Fibroblast of skin of back (primary cell): ENCODE measurements around the gene TXNIP. TPM values are rescaled to one million over a fixed set of nuclear protein-coding genes. Genes with fewer than 3 reads are reported as not detected.
"Not testable (repeated sequence)": the region's sequence is repeated elsewhere in the genome, so short reads cannot be mapped to it uniquely, and the experiment has no call there.

Experiments used
- DNase-seq: peaks from one replicate; pipeline ENCODE4 v3.0.0-alpha.2; 2013
- polyA plus RNA-seq, 2 experiments: library from polyadenylated mRNA; unstranded; fragments of 120-200 nt; gene quantifications; one replicate each; pipeline ENCODE4 v1.2.1, GENCODE V29; 2013; ENCODE audit not compliant: insufficient read length in 2 of 2

TXNIP gene, protein sequence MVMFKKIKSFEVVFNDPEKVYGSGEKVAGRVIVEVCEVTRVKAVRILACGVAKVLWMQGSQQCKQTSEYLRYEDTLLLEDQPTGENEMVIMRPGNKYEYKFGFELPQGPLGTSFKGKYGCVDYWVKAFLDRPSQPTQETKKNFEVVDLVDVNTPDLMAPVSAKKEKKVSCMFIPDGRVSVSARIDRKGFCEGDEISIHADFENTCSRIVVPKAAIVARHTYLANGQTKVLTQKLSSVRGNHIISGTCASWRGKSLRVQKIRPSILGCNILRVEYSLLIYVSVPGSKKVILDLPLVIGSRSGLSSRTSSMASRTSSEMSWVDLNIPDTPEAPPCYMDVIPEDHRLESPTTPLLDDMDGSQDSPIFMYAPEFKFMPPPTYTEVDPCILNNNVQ
- polyA plus RNA-seq (2013, experiment 1 of 2; ENCODE audit: insufficient read length), result 142 TPM
- 5.6 TPM for polyA plus RNA-seq (2013, experiment 2 of 2; ENCODE audit: insufficient read length)

DNA sequence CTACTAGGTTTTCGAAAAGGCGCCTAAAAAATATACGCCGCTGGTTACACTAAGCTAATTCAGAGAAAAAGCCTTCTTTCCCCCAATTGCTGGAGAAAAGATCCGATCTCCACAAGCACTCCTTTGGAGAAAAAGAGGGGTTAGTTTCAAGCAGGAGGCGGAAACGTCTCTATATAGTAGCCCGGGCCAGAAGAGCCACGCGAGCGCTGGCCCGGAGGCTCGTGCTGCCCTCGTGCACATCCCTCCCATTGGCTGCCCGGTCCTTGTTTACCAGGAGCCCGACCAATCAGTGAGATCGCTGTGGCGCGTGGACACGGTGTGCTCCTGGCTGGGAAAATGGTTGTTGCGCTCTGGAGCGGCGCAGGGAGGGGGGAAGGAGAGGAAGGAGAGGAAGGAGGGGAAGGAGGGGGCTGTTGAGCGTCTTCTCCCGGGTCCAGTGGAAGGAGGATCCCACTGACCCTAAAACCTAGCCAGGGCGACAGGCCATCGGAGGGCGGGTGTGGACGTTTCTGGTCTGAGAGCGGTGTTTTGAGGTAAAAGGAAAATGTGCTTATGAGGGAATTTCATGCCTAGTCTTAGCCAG is at the start of gene TXNIP:
Gene TXNIP (minus strand): TSS at position 147 of the 583 bp plus-strand sequence. CDS start 313 bp downstream, outside the sequence.
- peak; percentile 98 for DNase-seq

DNA sequence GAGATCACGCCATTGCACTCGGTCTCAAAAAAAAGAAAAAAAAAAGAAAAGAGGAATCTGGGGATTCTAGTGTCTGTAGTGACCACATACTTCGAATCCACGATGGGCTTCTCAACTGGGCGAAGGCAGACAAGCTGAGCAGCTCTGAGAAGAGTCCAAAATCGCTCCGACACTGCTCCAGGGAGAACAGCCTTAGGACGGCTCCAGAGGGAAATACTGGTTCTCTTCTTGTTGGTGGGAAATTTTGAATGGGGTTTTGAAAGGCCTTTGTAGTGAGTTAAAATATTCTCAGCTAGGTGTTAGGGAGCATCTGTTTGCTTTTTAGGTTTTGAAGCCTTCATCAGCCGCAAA is 43.4 kb upstream of the TXNIP start:
- no peak for DNase-seq

DNA sequence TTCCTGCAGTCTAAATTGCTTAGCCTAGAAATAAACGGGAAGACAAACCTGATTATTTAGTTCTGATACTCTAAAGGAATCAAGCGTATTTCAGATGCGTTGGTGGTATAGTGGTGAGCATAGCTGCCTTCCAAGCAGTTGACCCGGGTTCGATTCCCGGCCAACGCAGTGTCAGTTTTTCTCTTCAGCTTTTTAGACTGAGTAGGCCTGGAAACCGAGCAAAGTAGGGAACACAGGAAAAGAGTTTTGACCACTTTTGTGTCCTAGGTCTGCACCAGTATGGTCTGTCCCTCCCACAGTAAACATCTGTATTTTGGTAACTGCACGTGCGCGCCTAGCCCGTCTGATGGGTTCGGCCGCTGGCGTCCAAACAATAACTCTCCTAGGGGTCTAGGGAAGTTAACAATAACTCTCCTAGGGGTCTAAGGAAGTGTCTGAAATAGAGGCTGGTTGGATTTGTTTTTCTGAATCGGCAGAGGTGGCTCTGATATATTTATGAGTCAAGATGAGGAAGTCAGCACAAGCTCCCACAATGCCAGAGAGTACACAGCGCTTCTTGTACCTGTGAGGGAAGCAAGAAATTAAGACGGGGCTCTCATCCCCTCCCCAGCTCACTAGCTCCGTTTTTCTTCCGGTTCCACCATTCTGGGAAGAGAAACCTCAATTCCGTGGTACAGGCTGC is 40.7 kb upstream of the TXNIP start:
- peak; percentile 90 for DNase-seq

DNA sequence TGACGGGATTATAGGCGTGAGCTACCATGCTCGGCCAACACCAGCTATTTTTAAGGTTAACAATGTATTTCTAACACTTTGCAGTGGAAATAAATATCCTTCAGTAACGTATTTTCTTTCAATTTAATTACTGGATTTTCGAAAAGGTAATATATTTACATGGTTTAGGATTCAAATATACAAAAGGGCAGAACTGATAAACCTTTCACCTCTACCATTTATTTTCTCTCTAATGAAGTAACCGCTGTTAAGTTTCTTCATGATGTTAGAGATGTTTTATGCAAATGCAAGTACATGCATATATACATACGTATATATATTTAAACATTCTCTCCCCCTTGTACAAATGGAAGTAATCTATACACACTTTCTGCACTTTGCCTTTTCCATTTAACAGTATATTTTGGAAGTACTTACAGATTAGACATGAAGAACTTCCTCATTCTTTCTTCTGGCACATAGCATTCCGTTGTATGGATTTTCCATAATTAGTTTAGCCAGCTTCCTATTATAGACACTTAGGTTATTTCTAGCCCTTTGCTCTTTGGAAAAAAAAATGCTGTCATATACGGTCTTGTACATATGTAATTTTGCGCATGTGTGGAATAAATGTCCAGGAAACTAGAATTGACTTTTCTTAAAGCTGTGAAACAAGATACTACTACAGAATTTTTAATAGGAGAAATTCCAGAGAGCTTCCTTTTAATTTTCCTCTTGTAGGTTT is 40.0 kb upstream of the TXNIP start:
- DNase-seq, result no peak

DNA sequence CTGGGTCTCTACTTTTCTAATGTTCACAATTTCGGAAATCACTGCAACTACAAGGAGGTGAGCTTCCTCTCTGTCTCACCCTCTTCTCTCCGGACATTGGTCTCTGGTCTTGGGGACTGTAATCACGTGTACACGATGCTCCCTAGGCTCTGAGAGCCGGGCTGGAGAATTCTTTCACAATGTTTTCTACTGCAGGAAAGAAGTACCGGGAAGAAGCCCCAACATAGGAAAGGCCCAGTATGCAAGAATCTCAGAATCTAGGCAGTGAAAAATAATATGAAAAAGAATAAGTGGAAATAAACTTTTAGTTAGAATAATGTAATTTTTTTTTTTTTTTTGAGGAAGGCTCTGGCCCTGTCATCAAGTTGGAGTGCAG is 38.7 kb upstream of the TXNIP start:
- peak; percentile 60 for DNase-seq

DNA sequence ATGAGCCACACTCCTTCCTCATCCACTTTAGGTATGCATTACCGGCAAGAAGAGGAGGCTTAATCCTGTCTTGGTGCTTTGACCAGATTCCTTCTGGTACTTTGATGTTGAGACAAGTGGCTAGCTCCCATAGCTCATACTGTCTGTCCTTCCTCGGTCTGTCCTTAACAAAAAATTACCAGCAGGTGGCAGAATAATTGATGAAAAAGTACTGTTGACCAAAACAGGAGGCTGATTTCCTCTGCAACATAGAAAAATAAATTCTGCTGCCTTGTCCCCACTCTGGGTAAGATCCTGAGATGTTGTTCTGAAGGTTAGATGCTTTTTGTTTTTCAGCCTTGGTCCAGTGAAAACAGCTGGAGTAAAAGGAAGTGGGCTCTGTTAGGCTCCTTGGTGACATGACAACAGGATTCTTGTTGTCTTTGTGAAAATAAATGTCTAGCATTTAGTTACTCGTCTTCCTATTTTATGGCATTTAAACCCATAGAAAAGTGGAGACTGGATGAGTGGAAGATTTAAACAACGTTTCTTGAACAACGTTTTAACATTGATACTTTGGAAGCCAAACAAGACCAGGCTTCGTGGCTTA is 36.3 kb upstream of the TXNIP start:
- DNase-seq, result peak; percentile 60

DNA sequence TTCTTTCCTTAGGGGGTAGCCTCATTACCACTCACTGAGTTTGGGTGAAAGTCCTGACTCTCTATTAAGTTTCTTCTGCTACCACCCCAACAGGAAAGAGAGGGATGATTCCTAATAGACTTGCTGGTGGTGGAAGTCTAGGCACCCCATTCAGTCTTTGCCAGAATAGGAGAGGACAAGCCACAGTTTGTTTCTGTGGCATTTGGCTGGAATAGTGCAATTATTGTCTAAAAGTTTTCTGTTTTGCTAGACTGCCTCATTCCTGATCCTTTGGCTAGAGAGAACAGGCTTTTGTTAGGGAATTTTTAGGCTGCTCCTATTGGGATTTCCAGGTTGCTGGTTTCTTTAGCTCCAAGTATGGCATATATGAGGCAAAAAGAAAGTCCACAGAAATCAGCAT is 35.1 kb upstream of the TXNIP start:
- DNase-seq, result no peak

DNA sequence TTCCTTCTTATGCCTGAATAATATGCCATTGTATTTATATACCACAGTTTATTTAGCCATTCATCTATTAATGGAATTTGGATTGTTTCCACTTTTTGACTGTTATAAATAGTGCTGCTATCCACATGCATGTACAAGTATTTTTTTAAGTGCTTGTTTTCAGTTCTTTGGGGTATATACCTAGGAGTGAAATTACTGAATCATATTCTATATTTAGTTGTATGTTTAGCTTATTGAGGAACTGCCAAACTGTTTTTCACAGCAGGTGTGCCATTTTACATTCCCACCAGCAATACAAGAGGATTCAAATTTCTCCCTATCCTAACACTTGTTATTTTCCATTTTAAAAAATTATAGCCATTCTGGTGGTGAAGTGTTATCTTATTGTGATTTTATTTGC is 32.7 kb upstream of the TXNIP start:
- no peak for DNase-seq

DNA sequence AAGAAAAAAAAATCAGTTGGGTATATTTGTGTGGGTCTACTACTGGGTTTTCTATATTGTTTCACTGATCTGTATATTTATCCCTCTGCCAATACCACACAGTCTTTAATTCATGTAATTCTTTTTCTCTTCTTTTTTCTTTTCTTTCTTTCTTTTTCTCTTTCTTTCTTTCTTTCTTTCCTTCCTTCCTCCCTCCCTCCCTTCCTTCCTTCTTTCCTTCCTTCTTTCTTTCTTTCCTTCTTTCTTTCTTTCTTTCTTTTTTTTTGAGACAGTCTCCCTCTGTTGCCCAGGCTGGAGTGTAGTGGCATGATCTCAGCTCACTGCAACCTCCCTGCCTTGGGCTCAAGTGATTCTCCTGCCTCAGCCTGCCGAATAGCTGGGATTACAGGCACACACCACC is 30.3 kb upstream of the TXNIP start:
- not testable (repeated sequence) for DNase-seq

DNA sequence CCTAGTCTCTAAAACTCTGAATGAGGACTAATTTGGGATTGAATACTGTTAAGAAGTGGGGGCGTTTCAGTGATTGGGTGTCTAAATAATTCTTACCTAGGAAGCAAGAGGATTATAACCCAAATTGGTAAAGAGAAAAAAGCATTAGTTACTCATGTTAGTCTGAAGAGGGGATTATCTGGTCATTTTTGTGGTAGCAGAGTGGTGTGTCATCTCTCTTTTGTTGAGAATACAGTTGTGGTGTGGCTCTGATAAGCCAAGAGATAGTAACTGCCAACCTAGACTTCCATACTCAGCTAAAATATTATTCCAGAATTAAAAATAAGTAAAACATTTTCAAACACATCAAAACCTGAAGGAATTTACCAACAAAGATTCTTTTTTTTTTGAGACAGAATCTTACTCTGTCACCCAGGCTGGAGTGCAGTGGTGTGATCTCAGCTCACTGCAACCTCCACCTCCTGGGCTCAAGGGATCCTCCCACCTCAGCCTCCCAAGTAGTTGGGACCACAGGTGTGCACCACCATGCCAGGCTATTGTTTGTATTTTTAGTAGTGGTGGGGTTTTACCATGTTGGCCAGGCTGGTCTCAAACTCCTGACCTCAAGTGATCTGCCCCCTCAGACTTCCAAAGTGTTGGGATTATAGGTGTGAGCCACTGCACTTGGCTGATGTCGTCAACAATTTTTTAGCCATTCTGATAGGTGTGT is 29.6 kb upstream of the TXNIP start:
- not testable (repeated sequence) for DNase-seq

DNA sequence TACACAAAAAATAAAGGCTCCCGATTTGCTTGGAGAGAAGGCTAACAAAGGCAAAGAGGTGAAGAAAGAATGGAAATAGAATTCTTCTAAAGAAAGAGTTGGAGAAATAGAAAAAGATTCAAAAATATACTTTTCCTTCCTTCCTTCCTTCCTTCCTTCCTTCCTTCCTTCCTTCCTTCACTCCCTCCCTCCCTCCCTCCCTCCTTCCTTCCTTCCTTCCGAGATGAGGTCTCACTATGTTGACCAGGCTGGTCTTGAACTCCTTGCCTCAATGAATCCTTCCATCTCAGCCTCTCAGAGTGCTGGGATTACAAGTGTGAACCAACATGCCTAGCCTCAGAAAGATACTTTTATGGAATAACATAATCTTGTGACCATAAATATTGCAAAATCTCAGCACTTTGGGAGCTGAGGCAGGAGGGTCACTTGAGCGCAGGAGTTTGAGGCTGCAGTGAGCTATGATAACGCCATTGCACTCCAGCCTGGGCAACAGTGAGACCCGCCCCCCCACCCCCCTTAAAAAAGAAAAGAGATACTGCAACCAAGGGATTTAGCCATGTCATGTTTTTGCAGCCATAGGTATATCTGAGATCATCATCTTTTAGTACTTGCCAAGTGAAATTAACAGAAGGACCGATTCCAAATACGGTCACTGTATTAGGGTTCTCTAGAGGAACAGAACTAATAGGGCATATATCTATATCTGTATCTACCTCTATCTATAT is 26.2 kb upstream of the TXNIP start:
- DNase-seq, result no peak

DNA sequence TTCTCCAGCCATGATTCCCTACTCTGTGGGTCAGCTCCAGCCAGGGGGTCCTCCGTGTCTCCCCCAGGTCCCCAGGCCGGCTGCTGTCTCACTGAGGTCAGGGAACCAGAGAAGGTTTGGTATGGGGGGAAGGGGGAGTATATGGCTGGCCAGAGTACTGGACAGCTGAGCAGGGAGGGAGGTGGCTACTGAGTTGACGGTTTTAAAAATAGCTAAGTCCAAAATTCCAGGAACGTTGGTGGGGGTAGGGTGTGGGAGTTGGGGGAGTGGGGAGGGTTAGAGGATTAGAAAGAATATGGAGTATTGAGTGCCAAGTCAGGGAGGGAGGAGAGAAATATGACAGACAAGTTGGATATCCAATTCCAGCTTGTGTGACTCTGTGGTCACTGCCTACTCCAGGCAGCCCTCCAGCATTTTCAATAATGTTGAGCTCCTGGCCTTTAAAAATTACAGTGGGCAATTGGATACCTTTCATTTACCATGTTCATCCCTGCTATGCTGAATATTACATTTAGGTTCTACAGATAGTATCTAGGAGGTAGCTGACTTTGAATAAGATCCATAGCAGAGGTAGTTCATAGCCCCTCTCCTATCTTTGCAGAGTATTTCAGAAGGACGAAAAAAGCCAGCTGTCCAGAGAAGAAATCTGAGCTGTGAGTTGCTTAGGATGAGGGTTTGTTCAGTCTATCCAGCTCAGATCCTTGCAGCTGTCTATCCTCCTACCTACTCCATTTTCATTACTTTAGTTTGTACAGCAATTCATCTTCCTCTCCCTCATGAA is 25.4 kb upstream of the TXNIP start, which contains the start of gene HJV:
Gene HJV (minus strand): TSS at position 114 of the 781 bp plus-strand sequence. CDS start 1,504 bp downstream, outside the sequence.
- no peak for DNase-seq

DNA sequence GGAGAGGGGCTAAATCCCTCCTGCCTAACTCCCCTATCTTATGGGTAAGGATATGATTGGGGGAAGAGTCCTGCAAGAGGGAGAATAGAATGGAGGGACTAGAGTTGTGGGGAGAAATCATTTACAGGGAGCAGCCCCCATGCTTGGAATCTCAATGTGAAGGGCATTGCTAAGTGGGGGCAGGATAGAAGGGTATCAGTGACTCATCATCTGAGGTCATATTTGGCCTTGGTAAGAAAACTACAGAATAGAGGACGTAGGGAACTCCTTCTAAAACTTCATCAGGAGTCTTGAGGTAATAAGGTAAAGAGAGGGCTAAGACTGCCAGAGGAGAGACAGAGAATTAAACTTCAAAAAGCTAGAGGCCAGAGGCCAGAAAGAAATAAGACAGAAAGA is 24.7 kb upstream of the TXNIP start:
- no peak for DNase-seq

DNA sequence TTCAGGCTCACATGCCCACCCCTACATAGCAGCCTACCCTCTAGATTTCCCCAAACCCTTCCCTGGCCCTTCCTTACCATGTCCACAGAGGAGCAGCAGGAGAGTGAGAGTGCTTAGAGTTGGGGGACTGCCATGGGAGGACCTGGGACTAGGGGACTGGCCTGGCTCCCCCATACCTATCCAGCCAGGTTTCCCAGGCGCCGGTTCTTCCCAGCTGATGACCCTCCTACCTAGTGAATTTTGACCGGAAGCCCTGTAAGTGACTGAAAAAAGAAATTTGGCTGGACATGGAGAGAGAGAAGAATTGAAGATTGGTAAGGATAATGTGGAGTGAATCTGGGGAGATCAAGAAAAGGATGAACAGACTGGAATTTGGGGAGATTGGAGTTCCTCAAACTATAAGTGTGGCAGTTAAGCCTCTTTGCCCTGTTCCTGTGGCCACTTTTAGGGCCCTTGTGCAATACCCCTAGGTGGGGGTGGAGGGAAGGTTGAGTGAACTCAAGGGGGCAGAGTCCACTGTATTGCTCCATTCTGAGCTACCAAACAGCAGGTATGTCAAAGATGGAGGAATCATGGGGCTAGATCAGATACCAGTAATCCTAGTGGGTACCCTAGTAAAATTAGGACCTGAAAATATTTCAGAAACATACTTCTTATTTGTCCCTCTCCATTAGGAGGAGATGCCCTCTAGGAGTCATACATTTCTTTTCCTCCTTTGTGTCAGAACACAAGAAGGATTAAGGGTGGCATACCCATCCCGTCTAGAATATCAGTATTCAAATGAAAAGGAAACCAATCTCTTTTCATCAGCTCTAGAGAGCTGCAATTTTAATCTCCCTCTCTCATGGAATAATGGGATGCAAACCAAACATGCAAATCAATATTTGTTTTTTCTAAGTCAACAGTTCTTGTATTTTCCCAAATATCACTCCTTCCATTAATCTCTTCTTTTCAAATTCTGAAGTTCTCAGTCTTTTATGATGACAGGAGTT is 24.0 kb upstream of the TXNIP start:
- no peak for DNase-seq

DNA sequence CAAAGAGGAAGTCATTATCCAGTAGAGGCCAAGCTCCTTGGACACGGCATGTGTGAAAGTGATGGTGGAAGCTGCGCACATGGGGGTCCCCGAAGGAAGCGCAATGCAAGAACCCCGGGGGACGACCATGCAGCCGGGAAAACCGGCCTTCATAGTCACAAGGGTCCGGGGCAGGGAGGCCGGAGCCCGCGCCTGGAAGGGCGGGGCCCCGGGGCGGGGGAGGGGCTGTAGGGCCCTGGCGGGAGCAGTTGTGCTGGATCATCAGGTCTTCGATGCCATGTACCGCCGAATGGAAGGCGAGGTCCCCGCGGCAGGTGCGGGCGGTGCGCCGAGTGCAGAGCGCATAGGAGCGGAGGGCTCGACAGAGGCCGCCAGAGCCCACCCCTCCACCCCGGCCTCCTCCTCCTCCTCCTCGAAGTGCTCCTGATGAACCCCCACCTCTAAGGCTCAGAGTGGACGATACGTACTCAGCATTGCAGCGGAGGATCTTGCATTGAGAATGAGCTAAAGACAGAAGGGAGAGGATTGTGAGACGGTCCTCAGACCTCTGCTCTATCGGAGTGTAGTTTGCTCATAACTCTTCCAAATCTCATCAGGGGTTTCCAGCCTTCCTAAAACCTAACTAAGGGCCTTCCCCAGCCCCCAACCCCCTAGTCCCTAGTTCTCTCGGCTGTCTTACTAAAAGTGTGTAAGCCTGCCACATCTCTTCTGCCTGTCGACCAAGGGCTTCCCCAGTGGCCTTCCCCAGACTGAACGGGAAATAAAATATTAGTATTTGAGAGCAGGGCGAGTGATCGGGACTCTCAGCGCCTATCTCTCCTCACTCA is 23.1 kb upstream of the TXNIP start:
- DNase-seq, result no peak

DNA sequence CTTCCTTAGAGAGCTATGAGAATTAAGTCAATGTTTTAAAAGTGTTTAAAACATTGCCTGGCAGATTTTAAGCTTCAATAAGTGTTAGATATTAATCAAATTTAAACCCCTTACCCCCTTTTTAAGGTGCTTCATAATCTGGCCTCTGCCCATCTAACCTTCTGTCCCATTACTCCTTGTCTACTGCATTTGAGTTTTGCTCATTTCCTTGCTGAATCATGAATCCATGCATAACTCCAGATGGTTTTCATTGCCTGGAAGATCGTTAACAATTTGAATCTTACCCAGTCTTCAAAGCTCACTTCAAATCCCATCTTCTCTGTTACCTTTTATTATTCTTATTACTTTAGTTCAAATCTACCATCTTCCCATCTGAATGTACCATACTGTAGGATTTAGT is 20.5 kb upstream of the TXNIP start:
- DNase-seq, result no peak

DNA sequence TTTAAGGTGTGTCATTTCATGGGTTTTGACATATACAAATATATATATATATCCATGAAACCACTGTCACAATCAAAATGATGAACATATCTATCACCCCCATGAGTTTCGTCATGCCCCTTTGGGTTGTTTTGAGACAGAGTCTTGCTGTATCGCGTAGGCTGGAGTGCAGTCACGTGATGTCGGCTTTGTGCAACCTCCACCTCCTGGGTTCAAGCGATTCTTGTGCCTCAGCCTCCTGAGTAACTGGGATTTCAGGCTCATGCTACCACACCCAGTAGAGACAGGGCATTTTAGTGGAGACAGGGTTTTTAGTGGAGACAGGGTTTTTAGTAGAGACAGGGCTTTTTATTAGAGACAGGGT is 17.2 kb upstream of the TXNIP start:
- DNase-seq, result no peak
